ENCODE measurements around the gene CYP21A2. TPM values are rescaled to one million over a fixed set of nuclear protein-coding genes. Genes with fewer than 3 reads are reported as not detected.
"Not testable (repeated sequence)": the region's sequence is repeated elsewhere in the genome, so short reads cannot be mapped to it uniquely, and the experiment has no call there.

The CYP21A2 gene
- total RNA-seq, 1 experiment from 2014 or later: 0.76 TPM

DNA sequence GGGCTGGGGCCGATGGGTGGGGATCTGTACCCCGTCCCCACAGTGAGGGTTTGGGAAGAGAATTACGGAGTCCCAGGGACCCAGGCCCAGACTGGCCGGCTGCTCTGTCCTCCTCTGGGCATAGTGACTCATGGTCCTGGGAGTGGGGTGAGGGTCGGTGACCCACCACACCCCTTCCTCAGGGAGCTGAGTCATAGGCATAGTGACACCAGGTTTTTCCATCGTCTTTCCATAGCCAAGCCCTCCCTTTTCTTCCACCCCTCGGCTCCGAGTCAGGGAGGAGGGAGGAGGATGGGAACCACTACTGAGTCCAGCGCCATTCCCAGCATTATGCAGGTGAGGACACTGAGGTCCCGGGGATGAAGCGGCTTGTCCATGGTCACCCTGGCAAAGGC lies 8.9 kb downstream of the CYP21A2 start:
- CTCF ChIA-PET: interaction anchor here (0.6 to 1.5 kb wide), 3 partner anchors 127 to 791 kb away, joined by 3 to 4 read pairs (median 3); partner anchors contain the start of gene TAP2
- DNase-seq: peak; percentile 59
- no TSS peak for BruUV-seq (replicated peaks)

GRCh38 chr6:32047539-32047854 lies 9.3 kb downstream of the CYP21A2 start:
- no peak for TF ChIP-seq CTCF (IDR thresholded peaks at IDR 0.05; ENCODE audit: unreplicated experiment)
- intact Hi-C loops (cut with micrococcal nuclease; ENCODE audit: unreplicated experiment): no loop called here
- CTCF ChIA-PET: interaction anchor here (0.6 to 1.5 kb wide), 2 partner anchors 128 to 791 kb away, joined by 3 to 4 read pairs; partner anchors contain the start of gene TAP2

More for the DNA sequence above, 8.9 kb downstream of the CYP21A2 start:
- TF ChIP-seq CTCF (IDR thresholded peaks at IDR 0.05; ENCODE audit: unreplicated experiment): no peak
- intact Hi-C loops (cut with micrococcal nuclease; ENCODE audit: unreplicated experiment): no loop called here
- H3K27me3 Mint-ChIP-seq (ENCODE audit: unreplicated experiment): peaks cover 23% of the 10 kb centered on the region
- no peak overlapping the region for H3K27ac Mint-ChIP-seq (ENCODE audit: unreplicated experiment)
- no peaks in the 10 kb centered on the region for H3K36me3 Mint-ChIP-seq (ENCODE audit: insufficient read depth, unreplicated experiment)
- no peaks in the 10 kb centered on the region for H3K9me3 Mint-ChIP-seq (ENCODE audit: low read depth, unreplicated experiment)
- no peak overlapping the region for H3K4me3 Mint-ChIP-seq (ENCODE audit: low read depth, unreplicated experiment)
- H3K4me1 Mint-ChIP-seq (ENCODE audit: low read depth, unreplicated experiment): peaks cover 16% of the 10 kb centered on the region

GRCh38 chr6:32047855-32048766 lies 9.9 kb downstream of the CYP21A2 start:
- Mint-ChIP-seq H3K4me3 (ENCODE audit: low read depth, unreplicated experiment) (no peak overlapping the region), H3K27ac (ENCODE audit: unreplicated experiment) (no peak overlapping the region), H3K9me3 (ENCODE audit: low read depth, unreplicated experiment) (no peaks in the 10 kb centered on the region), H3K4me1 (ENCODE audit: low read depth, unreplicated experiment) (peaks cover 16% of the 10 kb centered on the region), H3K36me3 (ENCODE audit: insufficient read depth, unreplicated experiment) (no peaks in the 10 kb centered on the region), H3K27me3 (ENCODE audit: unreplicated experiment) (peaks cover 33% of the 10 kb centered on the region)
- intact Hi-C loops (cut with micrococcal nuclease; ENCODE audit: unreplicated experiment): no loop called here
- peak; percentile 95 for TF ChIP-seq CTCF (IDR thresholded peaks at IDR 0.05; ENCODE audit: unreplicated experiment)
- peak; percentile 93 for DNase-seq
- no TSS peak for BruUV-seq (replicated peaks)
- CTCF ChIA-PET: interaction anchor here (1.5 kb wide), 1 partner anchor 128 kb away, joined by 3 read pairs; no protein-coding TSS in a partner anchor

More at GRCh38 chr6:32047539-32047854, 9.3 kb downstream of the CYP21A2 start:
- DNase-seq: no peak
- H3K36me3 Mint-ChIP-seq (ENCODE audit: insufficient read depth, unreplicated experiment): no peaks in the 10 kb centered on the region
- peaks cover 27% of the 10 kb centered on the region for H3K27me3 Mint-ChIP-seq (ENCODE audit: unreplicated experiment)
- no peaks in the 10 kb centered on the region for H3K9me3 Mint-ChIP-seq (ENCODE audit: low read depth, unreplicated experiment)
- H3K4me3 Mint-ChIP-seq (ENCODE audit: low read depth, unreplicated experiment): no peak overlapping the region
- BruUV-seq (replicated peaks): no TSS peak
- H3K27ac Mint-ChIP-seq (ENCODE audit: unreplicated experiment): no peak overlapping the region
- peaks cover 16% of the 10 kb centered on the region for H3K4me1 Mint-ChIP-seq (ENCODE audit: low read depth, unreplicated experiment)

DNA sequence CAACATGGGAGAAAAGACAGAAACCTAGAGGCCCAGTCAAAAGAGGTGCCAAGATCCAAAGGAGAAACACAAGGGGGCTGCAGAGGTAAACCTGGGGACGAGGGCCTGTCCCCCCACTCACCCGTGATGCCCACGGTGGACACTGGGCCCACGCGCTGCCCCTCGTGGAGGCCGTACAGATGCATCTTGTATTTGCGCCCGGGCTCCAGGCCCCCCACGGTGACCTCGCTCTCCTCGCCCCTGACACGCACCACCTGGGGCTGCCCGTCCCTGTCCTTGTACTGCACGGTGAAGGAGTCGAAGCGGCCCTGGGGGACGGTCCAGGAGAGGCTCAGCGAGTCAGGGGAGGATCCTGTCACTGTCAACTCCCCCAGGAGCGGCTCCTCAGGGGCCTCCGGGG lies 10.9 kb downstream of the CYP21A2 start:
- DNase-seq; H3K27ac Mint-ChIP-seq (ENCODE audit: unreplicated experiment); BruUV-seq (replicated peaks); H3K36me3 Mint-ChIP-seq (ENCODE audit: insufficient read depth, unreplicated experiment); H3K9me3 Mint-ChIP-seq (ENCODE audit: low read depth, unreplicated experiment); H3K4me3 Mint-ChIP-seq (ENCODE audit: low read depth, unreplicated experiment); CTCF ChIA-PET; intact Hi-C loops (cut with micrococcal nuclease; ENCODE audit: unreplicated experiment): not testable (repeated sequence)
- Mint-ChIP-seq H3K27me3 (ENCODE audit: unreplicated experiment) (peaks cover 44% of the 10 kb centered on the region), H3K4me1 (ENCODE audit: low read depth, unreplicated experiment) (peaks cover 16% of the 10 kb centered on the region)

GRCh38 chr6:32049736-32050135 lies 11.5 kb downstream of the CYP21A2 start:
- Mint-ChIP-seq H3K4me1 (ENCODE audit: low read depth, unreplicated experiment) (peaks cover 16% of the 10 kb centered on the region), H3K27me3 (ENCODE audit: unreplicated experiment) (peaks cover 50% of the 10 kb centered on the region)
- intact Hi-C loops (cut with micrococcal nuclease; ENCODE audit: unreplicated experiment); H3K36me3 Mint-ChIP-seq (ENCODE audit: insufficient read depth, unreplicated experiment); CTCF ChIA-PET; H3K27ac Mint-ChIP-seq (ENCODE audit: unreplicated experiment); DNase-seq; H3K4me3 Mint-ChIP-seq (ENCODE audit: low read depth, unreplicated experiment); H3K9me3 Mint-ChIP-seq (ENCODE audit: low read depth, unreplicated experiment); BruUV-seq (replicated peaks): not testable (repeated sequence)

Measured in Calu3 (cell line).